ENCODE measurements around the gene LRRC8C. TPM values are rescaled to one million over a fixed set of nuclear protein-coding genes. Genes with fewer than 3 reads are reported as not detected.

LRRC8C gene
- total RNA-seq, 2 donors from 2014 or later, result 2.0 to 12.4 TPM

DNA sequence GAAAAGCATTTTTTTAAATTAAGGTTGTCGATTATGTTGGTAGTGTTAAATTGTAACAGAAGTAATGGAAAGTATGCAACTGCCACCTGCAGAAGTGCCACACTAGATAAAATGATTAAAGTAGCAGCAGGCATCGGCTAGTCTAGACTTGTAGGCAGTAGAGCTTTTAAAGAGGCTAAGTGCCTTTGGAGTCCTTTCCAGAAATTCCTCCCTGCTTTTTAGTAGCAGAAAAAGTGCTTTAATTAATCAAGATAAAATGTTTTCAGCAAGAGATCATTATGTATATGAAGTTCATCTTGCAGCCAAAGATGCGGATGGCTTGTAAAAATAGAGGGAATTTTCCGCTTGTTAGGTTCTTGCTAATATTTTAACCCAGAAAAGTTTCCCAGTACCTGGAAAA, 100.8 kb downstream of the LRRC8C start:
- DNase-seq (ENCODE audit: low spot score), result no peak
- no peaks in the 10 kb centered on the region for H3K9me3 ChIP-seq
- no peaks in the 10 kb centered on the region for H3K36me3 ChIP-seq
- WGBS, result 44% methylated on average over 4 of the region's 4 CpGs
- H3K4me3 ChIP-seq, result no peak overlapping the region
- H3K4me1 ChIP-seq (replicated peaks), result no peaks in the 10 kb centered on the region
- no peaks in the 10 kb centered on the region for H3K27me3 ChIP-seq (replicated peaks; ENCODE audit: insufficient read depth)
- no peak overlapping the region for H3K27ac ChIP-seq
- intact Hi-C loops (cut with DNase I), result no loop called here
- TF ChIP-seq, protein P1, sequence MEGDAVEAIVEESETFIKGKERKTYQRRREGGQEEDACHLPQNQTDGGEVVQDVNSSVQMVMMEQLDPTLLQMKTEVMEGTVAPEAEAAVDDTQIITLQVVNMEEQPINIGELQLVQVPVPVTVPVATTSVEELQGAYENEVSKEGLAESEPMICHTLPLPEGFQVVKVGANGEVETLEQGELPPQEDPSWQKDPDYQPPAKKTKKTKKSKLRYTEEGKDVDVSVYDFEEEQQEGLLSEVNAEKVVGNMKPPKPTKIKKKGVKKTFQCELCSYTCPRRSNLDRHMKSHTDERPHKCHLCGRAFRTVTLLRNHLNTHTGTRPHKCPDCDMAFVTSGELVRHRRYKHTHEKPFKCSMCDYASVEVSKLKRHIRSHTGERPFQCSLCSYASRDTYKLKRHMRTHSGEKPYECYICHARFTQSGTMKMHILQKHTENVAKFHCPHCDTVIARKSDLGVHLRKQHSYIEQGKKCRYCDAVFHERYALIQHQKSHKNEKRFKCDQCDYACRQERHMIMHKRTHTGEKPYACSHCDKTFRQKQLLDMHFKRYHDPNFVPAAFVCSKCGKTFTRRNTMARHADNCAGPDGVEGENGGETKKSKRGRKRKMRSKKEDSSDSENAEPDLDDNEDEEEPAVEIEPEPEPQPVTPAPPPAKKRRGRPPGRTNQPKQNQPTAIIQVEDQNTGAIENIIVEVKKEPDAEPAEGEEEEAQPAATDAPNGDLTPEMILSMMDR (IDR thresholded peaks at IDR 0.05), result no peak
- TF ChIP-seq POLR2AphosphoS5 (IDR thresholded peaks at IDR 0.05) (no peak), POLR2A (IDR thresholded peaks at IDR 0.05) (no peak)

DNA sequence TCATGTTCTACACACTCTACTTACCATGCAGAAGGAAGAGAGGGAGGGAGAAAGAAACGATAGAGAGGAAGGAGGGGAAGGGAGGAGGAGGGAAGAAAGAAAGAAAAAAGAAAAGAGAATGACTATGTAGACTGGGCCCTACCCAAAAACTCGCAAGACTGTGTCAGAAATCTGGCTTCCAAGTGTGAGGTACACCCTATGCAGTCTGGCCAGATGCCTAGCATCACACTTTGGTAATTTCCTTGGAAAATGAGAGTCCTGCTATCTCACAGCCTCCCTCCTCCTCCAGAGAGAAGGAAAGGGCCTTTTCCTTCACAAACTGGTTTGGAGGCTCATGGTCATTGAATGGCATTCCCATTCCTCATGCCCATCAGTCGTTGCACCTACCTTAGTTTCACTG, 101.5 kb downstream of the LRRC8C start:
- H3K9me3 ChIP-seq, result no peaks in the 10 kb centered on the region
- 70% methylated on average over 3 of the region's 3 CpGs for WGBS
- H3K4me1 ChIP-seq (replicated peaks), result no peaks in the 10 kb centered on the region
- H3K36me3 ChIP-seq, result no peaks in the 10 kb centered on the region
- H3K27me3 ChIP-seq (replicated peaks; ENCODE audit: insufficient read depth), result no peaks in the 10 kb centered on the region
- intact Hi-C loops (cut with DNase I), result no loop called here
- no peak overlapping the region for H3K27ac ChIP-seq
- DNase-seq (ENCODE audit: low spot score), result no peak
- TF ChIP-seq POLR2A (IDR thresholded peaks at IDR 0.05), result no peak
- no peak for TF ChIP-seq POLR2AphosphoS5 (IDR thresholded peaks at IDR 0.05)
- TF ChIP-seq, protein P1 (IDR thresholded peaks at IDR 0.05), result no peak
- H3K4me3 ChIP-seq, result no peak overlapping the region

DNA sequence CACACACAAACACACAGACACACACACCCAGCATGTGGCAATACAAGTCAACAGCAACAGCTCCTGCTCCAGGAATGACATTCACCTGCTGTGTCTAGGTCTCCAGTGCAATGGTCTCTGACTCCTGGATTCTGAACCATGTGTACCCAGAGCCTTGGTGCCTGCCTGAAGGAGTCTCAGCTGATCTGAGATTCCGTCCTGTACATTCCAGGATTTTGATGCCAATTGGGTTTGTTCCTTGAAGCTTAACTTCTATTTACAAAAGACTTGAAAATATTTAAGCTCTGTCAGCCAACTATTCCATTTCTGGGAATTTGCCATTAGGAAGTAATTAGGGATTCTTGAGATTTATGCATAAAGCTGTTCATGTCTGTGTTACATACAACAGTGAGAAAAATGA, 102.6 kb downstream of the LRRC8C start:
- H3K27me3 ChIP-seq (replicated peaks; ENCODE audit: insufficient read depth), result no peaks in the 10 kb centered on the region
- no peak overlapping the region for H3K4me3 ChIP-seq
- no peak for DNase-seq (ENCODE audit: low spot score)
- WGBS, result 11% methylated on average over 1 of the region's 1 CpG
- H3K4me1 ChIP-seq (replicated peaks), result no peaks in the 10 kb centered on the region
- H3K9me3 ChIP-seq, result no peaks in the 10 kb centered on the region
- intact Hi-C loops (cut with DNase I), result no loop called here
- no peaks in the 10 kb centered on the region for H3K36me3 ChIP-seq
- no peak overlapping the region for H3K27ac ChIP-seq
- TF ChIP-seq, protein P1 (IDR thresholded peaks at IDR 0.05), result no peak
- TF ChIP-seq POLR2A (IDR thresholded peaks at IDR 0.05) (no peak), POLR2AphosphoS5 (IDR thresholded peaks at IDR 0.05) (no peak)

DNA sequence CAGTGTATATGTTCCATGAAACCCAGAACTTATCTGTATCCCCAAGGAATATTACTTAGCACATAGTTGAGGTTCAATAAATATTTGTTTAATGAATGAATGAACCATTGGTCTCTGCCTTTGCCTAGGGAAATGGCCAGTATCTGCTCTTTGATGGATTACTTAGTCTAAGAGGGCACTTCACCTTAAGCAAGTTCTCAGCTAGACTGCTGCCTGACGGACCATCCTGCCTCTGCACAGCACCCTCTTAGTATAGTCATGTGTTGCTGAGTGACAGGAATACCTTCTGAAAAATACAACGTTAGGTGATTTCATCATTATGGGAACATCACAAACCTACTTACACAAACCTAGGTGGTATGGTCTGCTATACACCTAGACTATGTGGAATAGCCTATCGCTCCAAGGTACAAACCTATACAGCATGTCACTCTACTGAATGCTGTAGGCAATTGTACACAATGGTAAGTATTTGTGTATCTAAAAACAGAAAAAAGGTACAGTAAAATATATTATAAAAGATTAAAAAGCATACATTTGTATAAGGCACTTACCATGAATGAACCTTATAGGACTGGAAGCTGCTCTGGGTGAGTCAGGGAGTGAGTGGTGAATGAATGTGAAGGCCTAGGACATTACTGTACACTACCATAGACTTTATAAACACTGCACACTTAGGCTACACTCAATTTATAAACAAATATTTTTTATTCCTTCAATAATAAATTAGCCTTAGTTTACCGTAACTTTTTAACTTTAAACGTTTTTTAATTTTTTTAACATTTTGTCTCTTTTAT, 104.2 kb downstream of the LRRC8C start:
- no peak overlapping the region for H3K4me3 ChIP-seq
- no peak overlapping the region for H3K27ac ChIP-seq
- no peaks in the 10 kb centered on the region for H3K4me1 ChIP-seq (replicated peaks)
- TF ChIP-seq POLR2AphosphoS5 (IDR thresholded peaks at IDR 0.05), result no peak
- TF ChIP-seq, protein P1 (IDR thresholded peaks at IDR 0.05), result no peak
- TF ChIP-seq POLR2A (IDR thresholded peaks at IDR 0.05), result no peak
- 90% methylated on average over 5 of the region's 5 CpGs for WGBS
- H3K36me3 ChIP-seq, result no peaks in the 10 kb centered on the region
- no peak for DNase-seq (ENCODE audit: low spot score)
- intact Hi-C loops (cut with DNase I), result no loop called here
- no peaks in the 10 kb centered on the region for H3K27me3 ChIP-seq (replicated peaks; ENCODE audit: insufficient read depth)
- H3K9me3 ChIP-seq, result no peaks in the 10 kb centered on the region

DNA sequence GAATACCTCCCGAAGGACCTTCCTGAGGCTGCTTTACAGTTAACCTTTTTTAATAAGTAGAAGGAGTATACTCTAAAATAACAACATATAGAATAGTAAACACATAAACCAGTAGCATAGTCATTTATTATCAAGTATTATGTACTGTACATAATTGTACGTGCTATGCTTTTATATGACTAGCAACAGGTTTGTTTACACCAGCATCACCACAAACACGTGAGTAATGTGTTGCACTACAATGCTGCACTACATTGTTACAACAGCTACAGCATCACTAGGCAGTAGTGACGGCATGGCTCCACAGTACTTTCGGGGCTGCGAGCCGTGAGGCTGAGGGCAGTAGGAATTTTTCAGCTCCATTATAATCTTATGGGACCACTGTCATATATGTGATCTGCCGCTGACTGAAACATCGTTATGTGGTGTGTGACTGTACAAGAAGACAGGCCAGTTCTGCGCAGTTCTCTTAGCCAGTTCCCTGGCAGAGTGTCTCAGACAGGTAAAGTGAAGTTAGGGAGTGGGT, 105.1 kb downstream of the LRRC8C start:
- Histone ChIP-seq H3K4me3 (no peak overlapping the region), H3K36me3 (no peaks in the 10 kb centered on the region), H3K27ac (no peak overlapping the region), H3K9me3 (no peaks in the 10 kb centered on the region), H3K4me1 (replicated peaks) (no peaks in the 10 kb centered on the region), H3K27me3 (replicated peaks; ENCODE audit: insufficient read depth) (no peaks in the 10 kb centered on the region)
- intact Hi-C loops (cut with DNase I), result no loop called here
- no peak for DNase-seq (ENCODE audit: low spot score)
- TF ChIP-seq POLR2A (IDR thresholded peaks at IDR 0.05) (no peak), POLR2AphosphoS5 (IDR thresholded peaks at IDR 0.05) (no peak)
- TF ChIP-seq, protein P1 (IDR thresholded peaks at IDR 0.05), result no peak
- WGBS, result 82% methylated on average over 10 of the region's 10 CpGs
